ENCODE data around the gene ACO2. TPM values are rescaled to one million over a fixed set of nuclear protein-coding genes. Genes with fewer than 3 reads are reported as not detected.
A peak's percentile ranks its signal among the peaks of the same experiment; 100 is the strongest.
"Not testable (repeated sequence)": the region's sequence is repeated elsewhere in the genome, so short reads cannot be mapped to it uniquely, and the experiment has no call there.

The ACO2 gene
- total RNA-seq, 1 experiment from 2014 or later, result 72.0 TPM

GRCh38 chr22:41447435-41448188 lies 21.3 kb upstream of the ACO2 start:
- peak; percentile 36 for DNase-seq (ENCODE audit: extremely low read depth, low read depth)

DNA sequence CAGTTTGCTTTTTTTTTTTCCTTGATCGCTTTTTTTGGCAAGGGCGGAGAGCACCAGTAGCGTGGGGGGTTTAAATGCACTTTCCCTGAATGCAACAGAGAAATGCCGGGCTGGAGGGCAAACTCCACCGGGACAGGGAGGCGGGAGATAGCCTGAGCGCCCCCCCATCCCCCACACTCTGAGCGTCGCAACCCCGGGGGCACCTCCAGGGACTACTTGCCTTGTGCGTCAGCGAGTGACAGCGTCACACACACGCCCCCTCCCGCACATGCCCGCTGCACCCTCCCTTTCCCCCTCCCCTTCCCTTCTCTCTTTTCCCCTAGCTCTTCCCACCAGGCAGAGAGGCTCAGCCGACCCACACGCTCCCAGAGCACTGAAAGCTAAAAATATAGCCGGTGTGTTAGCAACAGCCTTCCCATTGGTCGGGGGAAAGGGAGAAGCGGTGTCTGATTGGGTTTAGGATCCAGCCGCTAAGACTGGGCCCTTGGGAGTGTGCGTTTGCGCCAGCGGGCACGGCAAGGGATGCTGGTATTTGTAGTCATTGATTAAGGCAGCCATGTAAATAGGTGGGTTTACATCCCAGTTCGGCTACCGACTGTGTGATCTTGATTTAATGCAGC lies 20.6 kb upstream of the ACO2 start:
- DNase-seq (ENCODE audit: extremely low read depth, low read depth), result peak; percentile 98

- DNase-seq (ENCODE audit: extremely low read depth, low read depth), result no peak
These were observed 10.7 kb upstream of the ACO2 start for GRCh38 chr22:41458161-41458728.

- DNase-seq (ENCODE audit: extremely low read depth, low read depth), result no peak
These were observed 9.5 kb upstream of the ACO2 start for GRCh38 chr22:41459431-41459830.

GRCh38 chr22:41460071-41460470 lies 8.8 kb upstream of the ACO2 start:
- DNase-seq (ENCODE audit: extremely low read depth, low read depth), result not testable (repeated sequence)

GRCh38 chr22:41461901-41462300 lies 7.0 kb upstream of the ACO2 start:
- no peak for DNase-seq (ENCODE audit: extremely low read depth, low read depth)

DNA sequence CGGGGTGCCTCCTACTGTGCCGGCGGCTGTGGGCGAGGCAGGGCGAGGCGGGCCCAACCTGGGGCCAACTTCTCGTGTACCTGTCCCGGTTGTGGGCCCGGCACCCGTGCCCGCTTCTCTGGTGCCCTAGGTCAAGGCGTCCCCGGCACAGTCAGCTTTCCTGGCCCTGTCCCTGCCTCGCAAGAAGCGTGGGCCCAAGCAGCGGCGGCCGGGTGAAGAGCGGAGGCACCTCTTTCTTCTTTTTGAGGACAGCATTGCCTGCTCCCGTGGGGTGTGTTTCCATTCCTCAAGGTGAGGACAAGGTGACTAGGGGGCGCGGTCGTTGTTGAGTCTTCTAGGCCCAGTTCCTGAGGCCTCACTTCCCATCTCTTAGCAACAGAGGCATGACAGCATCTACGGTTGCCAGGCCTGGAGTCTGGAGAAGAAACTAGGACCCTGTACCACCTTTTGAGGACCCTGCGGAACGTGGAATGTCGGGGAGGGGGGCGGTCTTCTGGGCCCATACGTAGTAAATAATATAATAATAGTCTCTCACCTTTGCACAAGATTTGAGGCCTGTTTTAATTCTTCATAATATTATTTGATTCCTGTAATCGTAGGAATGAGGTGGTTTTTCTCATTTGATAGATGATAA lies 418 bp downstream of the ACO2 start:
- no peak for DNase-seq (ENCODE audit: extremely low read depth, low read depth)

DNA sequence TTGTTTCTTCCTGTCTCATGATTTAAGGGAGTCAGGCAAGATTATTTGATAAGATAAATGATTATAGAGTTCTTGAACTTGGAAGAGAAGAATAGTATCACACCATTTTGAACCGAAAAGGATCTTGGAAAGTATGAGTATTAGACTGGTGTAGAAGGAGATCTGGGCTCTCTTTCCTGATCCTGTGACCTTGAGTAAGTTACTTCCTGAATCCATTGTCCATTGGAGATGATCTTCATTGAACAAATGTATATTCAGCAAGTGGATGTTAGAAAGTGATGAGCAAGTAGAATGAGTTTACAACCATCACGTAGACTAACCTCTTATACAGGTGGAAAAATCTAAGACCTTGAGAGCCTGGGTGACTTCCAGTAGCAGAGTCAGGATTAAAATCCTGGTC lies 2.0 kb downstream of the ACO2 start:
- DNase-seq (ENCODE audit: extremely low read depth, low read depth), result no peak

DNA sequence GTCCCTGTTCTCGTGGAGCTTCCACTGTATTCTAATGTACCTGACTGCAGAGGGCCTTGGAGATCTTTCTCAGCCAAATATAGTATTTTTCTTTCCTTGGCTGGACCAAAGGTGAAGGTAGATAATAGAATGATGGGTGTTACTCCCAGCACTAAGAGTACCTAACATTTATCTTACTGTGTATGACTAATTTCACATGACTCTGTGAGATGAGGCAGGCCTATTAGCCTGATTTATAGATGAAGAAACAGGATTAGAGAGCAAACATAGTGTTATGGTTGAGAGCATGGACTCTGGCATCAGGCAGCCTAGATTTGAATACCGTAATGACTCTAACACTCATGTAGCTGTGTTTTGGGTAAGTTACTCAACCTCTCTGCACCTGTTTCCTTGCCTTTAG lies 2.7 kb downstream of the ACO2 start:
- DNase-seq (ENCODE audit: extremely low read depth, low read depth), result peak; percentile 17

DNA sequence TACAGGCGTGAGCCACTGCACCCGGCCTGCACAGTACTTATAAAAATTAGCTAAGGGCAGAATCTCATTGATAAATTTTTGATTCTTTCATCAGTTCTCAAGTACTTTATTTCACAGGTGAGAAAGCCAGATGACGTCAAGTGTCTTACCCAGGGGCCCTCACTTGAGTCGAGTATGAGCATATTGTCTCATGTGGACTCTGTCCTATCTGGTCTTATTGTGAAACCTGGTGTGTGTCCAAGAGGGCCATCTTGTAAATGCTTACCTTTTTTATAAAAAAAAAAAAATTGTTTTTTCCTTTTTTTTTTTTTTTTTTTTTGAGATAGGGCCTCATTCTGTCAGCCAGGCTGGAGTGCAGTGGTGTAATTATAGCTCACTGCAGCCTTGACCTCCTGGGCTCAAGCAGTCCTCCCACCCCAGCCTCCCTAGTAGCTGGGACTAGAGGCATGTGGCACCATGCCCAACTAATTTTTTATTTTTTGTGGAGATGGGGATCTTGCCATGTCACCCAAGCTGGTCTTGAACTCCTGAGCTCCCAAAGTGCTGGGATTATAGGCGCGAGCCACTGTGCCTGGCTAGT lies 6.0 kb downstream of the ACO2 start:
- DNase-seq (ENCODE audit: extremely low read depth, low read depth), result no peak

- DNase-seq (ENCODE audit: extremely low read depth, low read depth), result no peak
These were observed 9.6 kb downstream of the ACO2 start for GRCh38 chr22:41478473-41478872.

DNA sequence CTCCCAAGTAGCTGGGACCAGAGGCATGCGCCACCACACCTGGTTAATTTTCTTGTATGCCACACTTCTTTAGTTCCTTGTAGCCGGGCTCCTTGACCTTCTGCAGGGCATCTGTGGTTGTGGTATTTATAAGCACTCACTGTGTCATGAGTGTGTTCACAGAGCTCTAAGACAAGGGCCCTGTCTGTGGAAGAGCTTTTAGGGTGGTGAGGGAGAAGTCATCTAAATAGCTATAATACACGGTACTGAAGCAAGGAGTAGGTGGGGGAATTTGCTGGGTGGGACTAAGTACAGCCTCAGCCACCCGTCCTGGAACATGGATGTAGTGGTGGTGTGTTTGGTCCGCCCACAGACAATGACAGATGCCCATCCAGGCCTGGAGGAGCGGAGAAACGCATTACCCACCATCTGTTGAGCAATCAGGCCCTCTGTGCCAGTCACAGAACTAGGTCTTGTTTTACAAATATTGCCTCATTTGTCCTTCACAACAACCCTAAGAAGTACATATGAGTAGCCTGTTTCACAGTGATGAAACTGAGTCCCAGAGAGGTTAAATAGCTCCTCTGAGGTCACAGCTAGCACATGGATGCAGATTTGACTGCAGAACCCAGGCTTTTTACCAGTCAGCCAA lies 10.1 kb downstream of the ACO2 start:
- no peak for DNase-seq (ENCODE audit: extremely low read depth, low read depth)

GRCh38 chr22:41479671-41480396 lies 10.9 kb downstream of the ACO2 start:
- DNase-seq (ENCODE audit: extremely low read depth, low read depth), result no peak

DNA sequence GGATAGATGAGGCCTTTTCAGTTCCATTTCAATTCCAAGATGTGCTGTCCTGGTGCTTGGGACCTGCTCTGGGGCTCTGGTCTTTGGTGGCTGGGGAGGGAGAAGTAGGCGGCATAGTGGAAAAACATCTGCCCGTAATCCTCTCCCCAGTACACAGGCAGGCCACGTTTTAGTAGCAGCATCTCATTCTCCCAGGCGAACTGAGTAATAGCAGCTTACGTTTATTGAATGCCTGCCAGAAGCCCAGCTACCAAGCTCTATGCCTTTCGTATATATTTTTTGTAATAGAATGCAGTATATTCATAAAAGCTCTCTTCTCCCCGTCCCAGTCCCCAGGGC lies 11.4 kb downstream of the ACO2 start:
- no peak for DNase-seq (ENCODE audit: extremely low read depth, low read depth)

DNA sequence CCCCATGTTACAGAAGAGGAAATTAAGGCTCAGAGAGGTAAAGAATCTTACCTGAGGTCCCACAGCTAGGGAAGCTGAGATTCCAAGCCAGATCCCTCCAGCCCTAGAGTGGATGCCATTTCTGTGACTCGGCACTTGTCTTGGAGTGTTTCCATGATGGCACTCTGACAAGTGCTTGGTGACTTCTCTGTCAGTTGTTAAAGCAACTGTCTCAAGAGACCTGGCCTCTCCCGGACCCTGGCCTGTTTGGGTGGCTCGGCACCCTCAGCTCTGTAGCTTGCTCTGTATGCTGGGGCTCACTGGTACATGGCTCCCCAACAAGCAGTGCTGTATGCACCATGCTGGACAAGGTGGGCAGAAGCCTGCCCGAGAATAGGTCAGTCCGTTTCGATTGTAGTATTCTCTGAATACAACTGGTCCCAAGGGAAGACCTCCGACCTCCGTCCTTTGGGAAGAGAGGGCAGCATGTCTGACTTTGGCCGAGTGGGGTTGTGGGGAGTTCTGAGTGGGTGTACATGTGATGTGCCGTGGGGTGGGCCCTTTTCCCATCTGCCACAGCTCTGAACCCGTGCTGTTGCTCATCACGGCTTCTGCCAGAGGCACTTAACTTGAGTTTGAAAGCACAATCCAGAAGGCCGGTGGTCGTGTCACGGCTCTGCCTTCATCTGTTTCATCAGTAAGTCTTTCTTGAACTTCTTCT lies 12.4 kb downstream of the ACO2 start:
- DNase-seq (ENCODE audit: extremely low read depth, low read depth), result no peak

- no peak for DNase-seq (ENCODE audit: extremely low read depth, low read depth)
These were observed 13.0 kb downstream of the ACO2 start for GRCh38 chr22:41481925-41482318.

DNA sequence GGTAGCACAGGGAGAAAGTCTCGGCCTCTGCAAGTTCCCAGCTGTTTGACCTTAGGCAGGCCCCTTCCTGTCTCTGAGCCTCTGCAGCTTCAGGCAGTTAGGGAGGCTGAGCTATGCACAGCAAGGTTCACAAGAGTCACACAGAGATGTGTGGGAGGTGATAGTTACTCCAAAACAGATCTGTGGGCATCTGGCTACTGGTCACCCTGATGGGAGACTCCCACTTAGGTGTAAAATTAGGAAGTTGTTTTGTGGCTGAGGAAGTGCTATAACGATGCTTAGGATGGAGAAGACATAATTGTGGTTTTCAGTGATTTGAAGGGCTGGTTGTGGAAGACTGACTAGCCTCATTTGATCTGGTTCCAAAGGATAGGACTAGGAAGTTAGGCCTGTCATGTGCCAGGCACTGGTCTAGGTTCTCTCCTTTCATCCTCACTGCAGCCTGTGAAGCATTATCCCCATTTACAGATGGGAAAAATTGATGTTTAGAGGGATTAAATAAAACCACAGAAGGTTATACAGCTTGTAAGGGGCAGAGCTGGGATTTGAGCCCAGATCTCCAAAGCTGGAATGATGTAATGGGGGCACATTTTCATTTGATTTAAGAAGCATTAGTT lies 13.5 kb downstream of the ACO2 start:
- no peak for DNase-seq (ENCODE audit: extremely low read depth, low read depth)

GRCh38 chr22:41485033-41485432 lies 16.1 kb downstream of the ACO2 start:
- no peak for DNase-seq (ENCODE audit: extremely low read depth, low read depth)
